HEK293T (cell line): Measurements from ENCODE around the gene EIPR1.

Source experiments
- BHLHE40 ChIP-seq: fragments of 450-650 bp; IDR thresholded peaks from 2 replicates; pipeline ENCODE4 v1.6.1; 2016; ENCODE audit warnings: mild to moderate bottlenecking, moderate library complexity, borderline replicate concordance
- CTBP1 ChIP-seq: fragments of 450-650 bp; IDR thresholded peaks from 2 replicates; pipeline ENCODE4 v1.6.1; 2016; ENCODE audit warnings: borderline replicate concordance
- ELF4 ChIP-seq: fragments of 450-650 bp; IDR thresholded peaks from 2 replicates; pipeline ENCODE4 v1.6.1; 2017; ENCODE audit warnings: antibody characterized with exemption
- FOXK2 ChIP-seq: fragments of 450-650 bp; IDR thresholded peaks from 2 replicates; pipeline ENCODE4 v1.6.1; 2016; ENCODE audit warnings: mild to moderate bottlenecking
- FOXM1 ChIP-seq: fragments of 450-650 bp; IDR thresholded peaks from 2 replicates; pipeline ENCODE4 v1.6.1; 2017; ENCODE audit warnings: mild to moderate bottlenecking, borderline replicate concordance
- HDGF ChIP-seq: fragments of 450-650 bp; IDR thresholded peaks from 2 replicates; pipeline ENCODE4 v1.6.1; 2017; ENCODE audit warnings: antibody characterized with exemption, borderline replicate concordance
- LEF1 ChIP-seq: fragments of 450-650 bp; IDR thresholded peaks from 2 replicates; pipeline ENCODE4 v1.6.1; 2017; ENCODE audit warnings: mild to moderate bottlenecking, borderline replicate concordance
- NFRKB ChIP-seq: fragments of 450-650 bp; IDR thresholded peaks from 2 replicates; pipeline ENCODE4 v1.6.1; 2016; ENCODE audit warnings: mild to moderate bottlenecking, moderate library complexity
- SP1 ChIP-seq: fragments of 450-650 bp; IDR thresholded peaks from 2 replicates; pipeline ENCODE4 v1.6.1; 2017
- SUZ12 ChIP-seq: fragments of 450-650 bp; IDR thresholded peaks from 2 replicates; pipeline ENCODE4 v1.6.1; 2016; ENCODE audit warnings: mild to moderate bottlenecking
- TARDBP ChIP-seq: fragments of 450-650 bp; IDR thresholded peaks from 2 replicates; pipeline ENCODE4 v1.6.1; 2016
- ZNF384 ChIP-seq: fragments of 450-650 bp; IDR thresholded peaks from 2 replicates; pipeline ENCODE4 v1.6.1; 2016
- TF ChIP-seq, protein P1 (sequence below): fragments of 450-650 bp; IDR thresholded peaks from 2 replicates; pipeline ENCODE4 v1.6.1; 2016

DNA sequence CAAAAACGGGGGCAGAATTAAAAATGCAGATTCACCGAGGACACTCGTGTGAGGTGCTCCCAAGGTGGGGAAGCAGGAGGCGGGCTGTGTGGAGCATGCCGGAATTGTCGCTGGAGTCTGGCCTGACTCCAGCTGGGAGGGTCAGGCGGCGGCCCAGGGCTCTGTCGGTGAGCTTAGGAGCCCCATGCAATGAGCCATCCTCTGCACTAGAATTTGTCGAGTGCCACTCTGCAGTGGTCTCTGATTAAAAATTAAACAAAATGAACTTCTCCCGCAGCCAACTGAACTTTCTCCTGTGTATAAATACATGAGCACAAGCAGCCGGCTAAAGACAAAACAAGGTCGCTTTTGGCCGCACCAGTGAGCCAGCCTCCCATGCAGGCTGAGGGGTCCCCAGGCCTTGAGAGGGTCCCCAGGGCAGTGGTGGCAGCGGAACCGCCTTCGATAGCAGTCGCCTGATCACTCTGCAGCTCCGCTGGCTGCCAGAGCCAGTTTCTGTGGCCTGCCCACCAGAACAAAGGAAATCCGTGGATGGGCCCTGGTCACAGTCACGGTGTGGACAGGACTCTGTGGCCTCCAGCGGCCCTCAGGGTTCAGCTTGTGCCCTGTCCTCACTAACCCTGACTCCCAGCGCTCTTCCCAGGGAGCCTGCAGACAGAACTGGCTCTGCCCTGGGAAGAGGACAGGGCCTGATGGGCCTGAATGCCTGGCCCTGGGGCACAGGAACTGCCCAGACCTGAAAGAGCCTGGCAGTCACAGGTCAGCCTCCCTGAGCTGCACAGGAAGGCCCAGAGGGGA, 201.3 kb downstream of the EIPR1 start:
- TF ChIP-seq FOXM1 (no peak), NFRKB (no peak), FOXK2 (no peak), ELF4 (no peak), SP1 (no peak), TARDBP (no peak), BHLHE40 (no peak), CTBP1 (no peak), ZNF384 (no peak), LEF1 (no peak), SUZ12 (no peak), HDGF (no peak)
- TF ChIP-seq, protein P1, sequence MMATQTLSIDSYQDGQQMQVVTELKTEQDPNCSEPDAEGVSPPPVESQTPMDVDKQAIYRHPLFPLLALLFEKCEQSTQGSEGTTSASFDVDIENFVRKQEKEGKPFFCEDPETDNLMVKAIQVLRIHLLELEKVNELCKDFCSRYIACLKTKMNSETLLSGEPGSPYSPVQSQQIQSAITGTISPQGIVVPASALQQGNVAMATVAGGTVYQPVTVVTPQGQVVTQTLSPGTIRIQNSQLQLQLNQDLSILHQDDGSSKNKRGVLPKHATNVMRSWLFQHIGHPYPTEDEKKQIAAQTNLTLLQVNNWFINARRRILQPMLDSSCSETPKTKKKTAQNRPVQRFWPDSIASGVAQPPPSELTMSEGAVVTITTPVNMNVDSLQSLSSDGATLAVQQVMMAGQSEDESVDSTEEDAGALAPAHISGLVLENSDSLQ = no peak
